ENCODE results near the gene DOK3.

DOK3 gene

DNA sequence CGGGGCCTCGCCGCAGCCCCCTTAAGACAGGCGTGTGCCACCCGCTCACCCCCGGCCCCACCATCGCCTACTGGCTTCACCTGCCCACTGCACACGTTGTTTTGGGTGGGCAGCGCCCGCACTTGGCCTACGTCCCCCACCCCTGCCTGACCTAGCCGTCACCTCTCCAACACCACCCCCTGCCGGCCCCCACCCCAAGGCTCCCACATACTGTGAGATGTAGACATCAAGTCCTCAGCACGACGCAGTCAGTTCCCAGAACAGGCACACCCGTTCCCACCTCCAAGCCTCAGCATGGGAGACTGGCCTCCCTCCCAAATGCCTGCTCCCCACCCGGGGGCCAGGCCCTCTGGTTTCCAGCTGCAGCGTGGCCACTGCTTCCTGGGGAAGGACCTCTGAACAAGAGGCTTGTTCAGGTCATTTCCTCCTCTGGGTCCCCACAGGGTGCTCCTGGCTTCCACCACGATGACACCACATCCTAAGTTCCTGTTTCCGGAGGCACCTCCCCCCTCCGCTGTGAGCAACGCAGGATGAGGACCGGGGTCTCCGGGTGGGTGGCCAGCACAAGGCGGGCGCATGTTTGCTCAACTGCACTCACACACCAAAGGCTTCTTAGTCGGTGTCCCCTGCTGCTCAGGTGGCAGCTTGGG lies 47.5 kb downstream of the DOK3 start:
- DNase-seq: no peak

- DNase-seq: no peak
These were observed 49.6 kb downstream of the DOK3 start for GRCh38 chr5:177459819-177460628.

- DNase-seq: no peak
These were observed 50.3 kb downstream of the DOK3 start for GRCh38 chr5:177459357-177459756.

DNA sequence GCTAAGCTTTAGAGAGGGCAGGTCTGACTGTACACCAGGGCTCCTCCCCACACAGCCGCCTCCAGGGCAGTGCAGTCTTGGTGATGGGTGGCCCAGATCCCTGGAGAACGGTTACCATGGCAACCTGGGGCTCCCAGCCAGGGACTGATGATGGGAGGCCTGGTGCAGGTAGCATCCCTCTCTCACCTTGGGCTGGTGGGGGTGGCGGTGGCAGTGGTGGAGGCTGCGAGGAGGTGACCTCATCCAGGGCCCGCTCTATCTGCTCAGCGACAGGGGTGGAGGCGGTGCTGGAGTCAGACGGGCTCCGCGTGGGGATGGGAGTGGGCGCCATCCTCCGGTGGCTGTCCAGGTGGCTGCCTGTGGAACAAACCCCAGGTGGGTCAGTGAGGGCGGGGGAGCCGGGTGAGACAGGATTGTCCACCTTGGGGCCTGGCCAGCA lies 50.7 kb downstream of the DOK3 start:
- no peak for DNase-seq

DNA sequence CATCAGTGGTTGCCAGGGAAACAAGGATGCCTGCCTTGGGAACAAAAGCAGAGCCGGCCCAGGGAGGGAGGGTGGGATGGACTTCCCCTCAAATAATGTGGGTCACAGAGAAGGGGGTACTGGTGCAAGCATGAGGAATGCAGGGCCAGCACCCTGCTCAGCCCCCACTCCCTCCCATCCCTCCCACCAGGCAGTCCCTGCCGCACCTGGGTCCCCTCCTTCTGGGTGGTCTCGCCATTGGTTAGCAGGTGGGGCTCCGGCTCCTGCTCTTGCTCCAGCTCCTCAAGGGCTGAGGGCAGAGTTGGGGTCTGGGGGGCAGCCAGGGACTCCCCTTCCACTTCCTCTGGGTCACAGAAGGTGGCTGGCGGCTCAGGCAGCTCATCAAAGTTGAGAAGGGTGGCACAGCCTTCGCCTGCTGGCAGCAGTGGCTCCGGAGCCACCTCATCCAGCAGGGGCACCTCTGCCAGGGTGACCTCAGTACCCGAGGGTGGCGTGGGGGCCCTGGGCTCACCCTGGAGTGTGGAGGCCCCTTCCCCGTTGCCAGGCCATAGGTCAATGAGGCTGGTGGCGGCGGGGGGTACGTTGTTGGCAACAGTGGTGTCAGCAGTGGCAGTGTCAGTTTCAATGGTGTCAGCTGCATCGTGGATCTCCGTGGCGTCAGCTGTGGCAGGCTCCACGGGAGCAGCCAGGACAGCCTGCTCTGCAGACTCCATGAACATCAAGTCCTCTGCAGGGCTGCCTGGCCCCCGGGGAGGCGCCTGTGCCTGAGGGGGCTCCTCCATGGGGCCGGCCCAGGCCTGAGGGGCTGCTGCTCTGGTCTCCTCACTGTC lies 51.6 kb downstream of the DOK3 start:
- DNase-seq: no peak

DNA sequence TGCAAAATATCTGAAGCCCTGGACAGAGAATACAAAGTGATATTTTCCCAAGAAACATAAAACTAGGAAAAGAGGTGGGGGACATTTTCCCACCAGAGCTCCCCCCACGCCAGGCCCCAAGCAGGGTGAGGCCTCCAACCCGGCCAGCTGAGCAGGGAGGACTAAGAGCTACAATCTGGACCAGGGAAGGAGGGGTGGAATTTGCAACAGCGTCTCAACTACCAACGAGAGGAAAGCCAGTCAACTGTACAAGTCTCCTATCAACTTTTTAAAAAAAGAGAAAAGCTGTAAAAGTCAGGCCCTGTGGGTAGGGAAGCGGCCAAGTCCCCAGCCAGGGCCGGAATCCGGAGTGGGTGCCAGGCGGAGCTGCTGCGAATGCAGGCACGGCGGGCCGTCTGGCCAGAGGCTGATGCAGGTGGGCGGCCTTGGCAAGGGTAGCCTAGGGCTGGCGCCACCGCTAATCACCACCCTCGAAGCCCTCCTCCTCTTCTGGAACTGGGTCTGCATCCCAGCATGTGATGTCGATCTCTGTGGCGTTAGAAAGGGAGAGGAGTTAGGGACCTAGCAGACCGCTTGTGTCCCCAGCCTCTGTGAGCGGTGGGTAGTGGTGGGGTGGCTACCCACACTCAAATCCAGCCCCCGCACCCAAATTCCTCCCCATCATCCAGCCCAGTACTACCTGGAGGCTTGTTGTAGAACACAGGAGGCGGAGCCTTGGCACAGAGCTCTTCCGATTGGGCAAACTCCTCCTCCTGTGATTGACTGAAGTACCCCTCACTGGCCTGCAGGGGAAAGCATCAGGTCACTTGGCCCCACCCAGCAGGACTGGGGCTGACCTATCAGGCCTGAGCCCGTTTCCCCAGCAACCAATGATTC lies 52.4 kb downstream of the DOK3 start:
- peak; percentile 50 for DNase-seq

- DNase-seq: no peak
These were observed 53.0 kb downstream of the DOK3 start for GRCh38 chr5:177456591-177456964.

DNA sequence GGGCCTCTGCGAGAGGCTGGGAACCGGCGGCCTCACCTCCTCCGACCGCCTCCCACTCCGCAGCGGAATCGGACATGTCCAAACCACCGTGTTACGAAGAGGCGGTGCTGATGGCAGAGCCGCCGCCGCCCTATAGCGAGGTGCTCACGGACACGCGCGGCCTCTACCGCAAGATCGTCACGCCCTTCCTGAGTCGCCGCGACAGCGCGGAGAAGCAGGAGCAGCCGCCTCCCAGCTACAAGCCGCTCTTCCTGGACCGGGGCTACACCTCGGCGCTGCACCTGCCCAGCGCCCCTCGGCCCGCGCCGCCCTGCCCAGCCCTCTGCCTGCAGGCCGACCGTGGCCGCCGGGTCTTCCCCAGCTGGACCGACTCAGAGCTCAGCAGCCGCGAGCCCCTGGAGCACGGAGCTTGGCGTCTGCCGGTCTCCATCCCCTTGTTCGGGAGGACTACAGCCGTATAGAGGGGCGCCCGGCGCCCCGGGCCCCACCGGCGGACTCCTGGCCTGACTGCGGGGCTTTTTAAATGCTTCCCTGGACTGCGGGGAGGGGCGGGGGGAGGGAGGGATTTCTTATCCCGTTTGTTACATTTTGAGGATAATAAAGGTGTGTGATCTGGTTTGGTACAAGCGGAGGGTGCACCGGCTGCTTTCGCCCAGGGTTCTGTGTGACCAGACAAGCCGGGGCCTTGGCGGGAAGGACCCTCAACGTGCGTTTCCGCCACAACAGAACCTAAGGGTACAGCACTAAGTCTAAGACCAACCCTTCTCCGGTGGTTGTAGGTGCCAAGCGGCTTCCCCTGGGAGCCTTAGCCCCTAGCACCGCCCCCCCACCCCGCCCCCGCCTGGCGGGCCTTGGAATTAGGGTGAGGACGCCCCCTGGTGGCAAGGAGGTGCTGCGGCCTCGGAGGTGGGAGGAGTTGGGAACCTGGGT lies 53.7 kb downstream of the DOK3 start:
- peak; percentile 94 for DNase-seq

DNA sequence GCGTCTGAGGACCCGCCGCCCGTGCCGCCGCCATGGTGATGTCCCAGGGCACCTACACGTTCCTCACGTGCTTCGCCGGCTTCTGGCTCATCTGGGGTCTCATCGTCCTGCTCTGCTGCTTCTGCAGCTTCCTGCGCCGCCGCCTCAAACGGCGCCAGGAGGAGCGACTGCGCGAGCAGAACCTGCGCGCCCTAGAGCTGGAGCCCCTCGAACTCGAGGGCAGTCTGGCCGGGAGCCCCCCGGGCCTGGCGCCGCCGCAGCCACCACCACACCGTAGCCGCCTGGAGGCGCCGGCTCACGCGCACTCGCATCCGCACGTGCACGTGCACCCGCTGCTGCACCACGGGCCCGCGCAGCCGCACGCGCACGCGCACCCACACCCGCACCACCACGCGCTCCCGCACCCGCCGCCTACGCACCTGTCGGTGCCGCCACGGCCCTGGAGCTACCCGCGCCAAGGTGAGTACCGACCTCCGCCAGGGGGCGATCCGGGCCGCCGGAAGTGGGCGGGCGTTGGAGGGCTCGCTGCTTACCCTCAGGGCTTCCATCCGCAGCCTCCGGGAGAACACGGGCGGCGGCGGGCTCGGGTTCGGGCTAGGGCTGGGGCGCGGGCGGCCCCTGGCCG lies 54.5 kb downstream of the DOK3 start:
- DNase-seq: peak; percentile 95

- peak; percentile 90 for DNase-seq
These were observed 55.1 kb downstream of the DOK3 start for GRCh38 chr5:177454397-177455035.

DNA sequence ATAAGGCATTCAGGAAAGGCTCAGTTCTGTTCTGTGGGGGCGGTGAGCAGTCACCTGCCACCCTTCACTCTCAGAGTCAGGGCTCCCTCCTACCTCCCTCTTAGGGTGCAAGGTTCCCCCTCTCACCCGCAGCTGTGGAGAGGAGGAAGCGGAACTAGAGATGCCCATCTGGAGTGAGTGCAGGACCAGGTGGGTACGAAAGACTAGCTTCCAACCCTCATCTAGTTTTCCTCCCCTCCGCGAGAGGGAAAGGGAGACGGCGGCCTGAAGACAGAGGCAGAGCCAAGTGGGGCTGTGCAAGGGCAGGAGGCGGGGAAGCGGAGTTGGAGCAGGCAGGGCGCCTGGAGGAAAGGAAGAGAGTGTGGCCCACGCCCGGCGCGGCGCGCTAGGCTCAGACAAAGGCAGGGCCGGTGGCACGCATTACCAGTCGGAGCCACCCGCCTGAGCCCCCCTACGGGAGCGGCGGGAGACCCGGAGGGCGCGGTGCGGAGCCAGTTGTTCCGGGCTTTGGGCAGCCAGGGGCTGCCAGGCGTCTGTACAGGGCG lies 55.7 kb downstream of the DOK3 start:
- DNase-seq: no peak

- DNase-seq: no peak
These were observed 56.7 kb downstream of the DOK3 start for GRCh38 chr5:177452688-177453638.
